ENCODE data around the gene RPS6KA1. TPM values are rescaled to one million over a fixed set of nuclear protein-coding genes. Genes with fewer than 3 reads are reported as not detected.

Gene RPS6KA1
- total and polyA plus RNA-seq, 2 of the 8 experiments (the other 6 are each of a cell fraction or from before 2014, with no cell fraction given): 44.3 to 55.0 TPM

GRCh38 chr1:26560403-26560780 lies 30.8 kb downstream of the RPS6KA1 start (continued):
- TF ChIP-seq SAP30 (IDR thresholded peaks at IDR 0.05; ENCODE audit: insufficient read depth, insufficient replicate concordance, low read length): no peak
- TF ChIP-seq E2F6 (IDR thresholded peaks at IDR 0.05): no peak
- TF ChIP-seq GTF2F1 (IDR thresholded peaks at IDR 0.05; ENCODE audit: borderline replicate concordance, low read depth, low read length): no peak
- TF ChIP-seq CHD2 (IDR thresholded peaks at IDR 0.05; ENCODE audit: low read length): no peak
- no peak for TF ChIP-seq USF2 (IDR thresholded peaks at IDR 0.05; ENCODE audit: low read length)

Measured in H1 (cell line).